Skeletal muscle tissue (tissue), 4 donors: ENCODE results near the gene LBHD2. TPM values are rescaled to one million over a fixed set of nuclear protein-coding genes. Genes with fewer than 3 reads are reported as not detected.

Experiments
- H3K27ac ChIP-seq: one replicate; pipeline ENCODE4 v1.7.0; 2013; ENCODE audit warnings: mild to moderate bottlenecking, low read depth, low read length, inconsistent platforms
- H3K27me3 ChIP-seq, 3 donors: one replicate each; pipeline ENCODE4 v1.7.0; 2013; ENCODE audit warnings: low read length in 3 of 3; ENCODE audit not compliant: control insufficient read depth in 3 of 3, insufficient read depth in 3 of 3
- H3K36me3 ChIP-seq, 3 donors: one replicate each; pipeline ENCODE4 v1.7.0; 2013; ENCODE audit warnings: low read length in 3 of 3; ENCODE audit not compliant: control insufficient read depth in 3 of 3, insufficient read depth in 3 of 3
- H3K4me1 ChIP-seq, 3 donors: one replicate each; pipeline ENCODE4 v1.7.0; 2013; ENCODE audit warnings: low read length in 3 of 3, mild to moderate bottlenecking in 3 of 3; ENCODE audit not compliant: control insufficient read depth in 3 of 3, insufficient read depth in 3 of 3
- H3K4me3 ChIP-seq, 3 donors: one replicate each; pipeline ENCODE4 v1.7.0; 2013; ENCODE audit warnings: low read length in 3 of 3
- H3K9ac ChIP-seq, 3 donors: one replicate each; pipeline ENCODE4 v1.7.0; 2013; ENCODE audit warnings: low read length in 3 of 3, mild to moderate bottlenecking in 3 of 3, moderate library complexity in 2 of 3, low read depth in 1 of 3
- H3K9me3 ChIP-seq, 3 donors: one replicate each; pipeline ENCODE4 v1.7.0; 2013; ENCODE audit warnings: low read length in 3 of 3; ENCODE audit not compliant: control insufficient read depth in 3 of 3
- total RNA-seq: library from RNA; depleted of rRNA; stranded (reverse); fragments of >200 nt; gene quantifications from one replicate; pipeline ENCODE4 v1.2.3, GENCODE V29; 2014
- donor health status: Osteomylitis.

Gene LBHD2
- total RNA-seq, 1 donor from 2014 or later = not detected

- Histone ChIP-seq H3K27ac (no peak overlapping the region), H3K4me1 (peaks cover 7 to 23% (median 22%) of the 10 kb centered on the region in 3 donors), H3K36me3 (no peaks in the 10 kb centered on the region), H3K9ac (peak overlapping the region; percentile 14 to 70 (median 20)), H3K4me3 (peak overlapping the region; percentile 2 to 56 (median 54)), H3K27me3 (no peaks in the 10 kb centered on the region), H3K9me3 (no peaks in the 10 kb centered on the region)
Measured at GRCh38 chr14:103074729-103075367, 9.2 kb upstream of the LBHD2 start.

GRCh38 chr14:103078420-103078749, 5.6 kb upstream of the LBHD2 start:
- peaks cover 3 to 18% (median 15%) of the 10 kb centered on the region in 3 donors for H3K4me1 ChIP-seq
- H3K9me3 ChIP-seq = no peaks in the 10 kb centered on the region
- H3K9ac ChIP-seq = no peak overlapping the region
- H3K36me3 ChIP-seq = no peaks in the 10 kb centered on the region
- H3K4me3 ChIP-seq = no peak overlapping the region
- no peak overlapping the region for H3K27ac ChIP-seq
- peaks cover 3 to 20% (median 8%) of the 10 kb centered on the region in 3 donors for H3K27me3 ChIP-seq

GRCh38 chr14:103078860-103079587, 5.0 kb upstream of the LBHD2 start:
- Histone ChIP-seq H3K27ac (no peak overlapping the region), H3K27me3 (peaks cover 3 to 20% (median 8%) of the 10 kb centered on the region in 3 donors), H3K9ac (no peak overlapping the region), H3K9me3 (no peaks in the 10 kb centered on the region), H3K36me3 (no peaks in the 10 kb centered on the region), H3K4me3 (no peak overlapping the region), H3K4me1 (peaks cover 3 to 17% (median 12%) of the 10 kb centered on the region in 3 donors)

- Histone ChIP-seq H3K4me3 (no peak overlapping the region), H3K27ac (no peak overlapping the region), H3K9ac (no peak overlapping the region), H3K27me3 (peaks cover 25 to 43% (median 26%) of the 10 kb centered on the region in 3 donors), H3K36me3 (no peaks in the 10 kb centered on the region), H3K4me1 (peaks cover 0 to 4% (median 3%) of the 10 kb centered on the region in 3 donors), H3K9me3 (no peaks in the 10 kb centered on the region)
Measured at GRCh38 chr14:103081951-103082350, 2.1 kb upstream of the LBHD2 start.

GRCh38 chr14:103085106-103086091, 1.4 kb downstream of the LBHD2 start:
- Histone ChIP-seq H3K9me3 (no peaks in the 10 kb centered on the region), H3K9ac (no peak overlapping the region), H3K27me3 (peaks cover 26 to 41% (median 28%) of the 10 kb centered on the region in 3 donors), H3K36me3 (no peaks in the 10 kb centered on the region), H3K27ac (no peak overlapping the region), H3K4me1 (peaks cover 0 to 4% (median 3%) of the 10 kb centered on the region in 3 donors), H3K4me3 (no peak overlapping the region)

GRCh38 chr14:103086771-103087342, 2.8 kb downstream of the LBHD2 start:
- Histone ChIP-seq H3K27me3 (peaks cover 24 to 38% (median 26%) of the 10 kb centered on the region in 3 donors), H3K36me3 (no peaks in the 10 kb centered on the region), H3K27ac (no peak overlapping the region), H3K4me3 (no peak overlapping the region), H3K4me1 (peaks cover 7 to 10% (median 9%) of the 10 kb centered on the region in 3 donors), H3K9me3 (no peaks in the 10 kb centered on the region), H3K9ac (no peak overlapping the region)

GRCh38 chr14:103087343-103087835, 3.4 kb downstream of the LBHD2 start:
- Histone ChIP-seq H3K36me3 (no peaks in the 10 kb centered on the region), H3K4me3 (no peak overlapping the region), H3K27ac (no peak overlapping the region), H3K27me3 (peaks cover 20 to 34% (median 26%) of the 10 kb centered on the region in 3 donors), H3K4me1 (peaks cover 7 to 10% (median 9%) of the 10 kb centered on the region in 3 donors), H3K9ac (no peak overlapping the region), H3K9me3 (no peaks in the 10 kb centered on the region)

- H3K27me3 ChIP-seq = peaks cover 20 to 28% (median 23%) of the 10 kb centered on the region in 3 donors
- H3K36me3 ChIP-seq = no peaks in the 10 kb centered on the region
- peaks cover 7 to 10% (median 9%) of the 10 kb centered on the region in 3 donors for H3K4me1 ChIP-seq
- no peaks in the 10 kb centered on the region for H3K9me3 ChIP-seq
- H3K9ac ChIP-seq = no peak overlapping the region
- no peak overlapping the region for H3K4me3 ChIP-seq
- H3K27ac ChIP-seq = no peak overlapping the region
Measured at GRCh38 chr14:103088921-103089320, 4.9 kb downstream of the LBHD2 start.
